RWPE2 (cell line): ENCODE measurements around the gene UHMK1.
"Not testable (repeated sequence)": the region's sequence is repeated elsewhere in the genome, so short reads cannot be mapped to it uniquely, and the experiment has no call there.

Experiments
- ATAC-seq: fragments of 200-7000 bp; cut with Tn5 transposase; 3 replicates; pipeline ENCODE4 v1.9.1; 2021; ENCODE audit warnings: low read depth
- DNase-seq: peaks from one replicate; pipeline ENCODE4 v3.0.0-alpha.2; 2020; ENCODE audit warnings: low spot score
- H3K27ac ChIP-seq: fragments of 450-650 bp; 2 replicates; pipeline ENCODE4 v1.5.1; 2017; ENCODE audit warnings: mild to moderate bottlenecking; ENCODE audit not compliant: poor library complexity, severe bottlenecking
- H3K27me3 ChIP-seq: fragments of 250-450 bp; sonication (Bioruptor Pico); 2 replicates; pipeline ENCODE4 v1.5.1; 2021; ENCODE audit warnings: mild to moderate bottlenecking, moderate library complexity; ENCODE audit not compliant: insufficient read depth, poor library complexity, severe bottlenecking
- H3K36me3 ChIP-seq: fragments of 250-450 bp; sonication (Bioruptor Pico); 2 replicates; pipeline ENCODE4 v1.5.1; 2020; ENCODE audit warnings: low read depth, mild to moderate bottlenecking, moderate library complexity
- H3K4me1 ChIP-seq: fragments of 250-450 bp; sonication (Bioruptor Pico); 2 replicates; pipeline ENCODE4 v1.5.1; 2021; ENCODE audit warnings: mild to moderate bottlenecking, moderate library complexity; ENCODE audit not compliant: insufficient read depth, poor library complexity, severe bottlenecking
- H3K4me3 ChIP-seq: fragments of 250-450 bp; sonication (Bioruptor Pico); 2 replicates; pipeline ENCODE4 v1.5.1; 2021; ENCODE audit warnings: mild to moderate bottlenecking, moderate library complexity; ENCODE audit not compliant: severe bottlenecking
- H3K9me3 ChIP-seq: fragments of 250-450 bp; sonication (Bioruptor Pico); 2 replicates; pipeline ENCODE4 v1.5.1; 2021; ENCODE audit warnings: mild to moderate bottlenecking, moderate library complexity; ENCODE audit not compliant: severe bottlenecking
- CTCF ChIP-seq: fragments of 450-650 bp; IDR thresholded peaks from one replicate; pipeline ENCODE4 v1.5.1; 2017; ENCODE audit warnings: mild to moderate bottlenecking, moderate library complexity; ENCODE audit not compliant: poor library complexity, severe bottlenecking

Gene UHMK1

DNA sequence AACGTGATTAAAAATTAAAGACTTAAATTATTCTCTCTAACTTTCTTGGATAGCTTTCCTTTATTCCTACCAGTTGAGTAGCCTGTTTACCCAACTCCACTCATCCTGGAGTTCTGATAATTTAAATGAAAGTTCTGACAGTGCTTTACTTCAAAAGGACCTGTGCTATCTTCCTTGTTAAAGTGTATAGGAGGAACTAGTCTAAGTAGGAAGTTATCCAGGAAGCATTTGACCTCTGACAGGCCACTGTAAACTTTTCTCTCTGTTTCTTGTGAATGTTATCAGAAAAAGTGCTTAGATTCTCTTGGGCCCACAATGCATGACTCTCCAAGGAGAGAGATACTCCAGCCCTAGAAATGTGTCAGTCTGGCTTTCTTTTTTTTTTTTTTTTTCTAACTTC lies 73.1 kb downstream of the UHMK1 start:
- ATAC-seq: no peak
- DNase-seq: no peak
- Histone ChIP-seq H3K4me3 (no peak overlapping the region), H3K27me3 (no peaks in the 10 kb centered on the region), H3K9me3 (no peaks in the 10 kb centered on the region), H3K4me1 (peaks cover 6% of the 10 kb centered on the region), H3K36me3 (peaks cover 88% of the 10 kb centered on the region), H3K27ac (no peak overlapping the region)
- no peak for TF ChIP-seq CTCF

- H3K36me3 ChIP-seq: peaks cover 88% of the 10 kb centered on the region
- not testable (repeated sequence) for DNase-seq, H3K4me3 ChIP-seq, H3K4me1 ChIP-seq, ATAC-seq, H3K27me3 ChIP-seq, H3K9me3 ChIP-seq, H3K27ac ChIP-seq
Measured at GRCh38 chr1:162571121-162571520, 73.5 kb downstream of the UHMK1 start.

- no peak overlapping the region for H3K4me3 ChIP-seq
- TF ChIP-seq CTCF: no peak
- no peak overlapping the region for H3K27ac ChIP-seq
- peaks cover 88% of the 10 kb centered on the region for H3K36me3 ChIP-seq
- H3K4me1 ChIP-seq: peaks cover 6% of the 10 kb centered on the region
- ATAC-seq: no peak
- no peaks in the 10 kb centered on the region for H3K9me3 ChIP-seq
- DNase-seq: no peak
- no peaks in the 10 kb centered on the region for H3K27me3 ChIP-seq
Measured at GRCh38 chr1:162571696-162572095, 74.1 kb downstream of the UHMK1 start.

DNA sequence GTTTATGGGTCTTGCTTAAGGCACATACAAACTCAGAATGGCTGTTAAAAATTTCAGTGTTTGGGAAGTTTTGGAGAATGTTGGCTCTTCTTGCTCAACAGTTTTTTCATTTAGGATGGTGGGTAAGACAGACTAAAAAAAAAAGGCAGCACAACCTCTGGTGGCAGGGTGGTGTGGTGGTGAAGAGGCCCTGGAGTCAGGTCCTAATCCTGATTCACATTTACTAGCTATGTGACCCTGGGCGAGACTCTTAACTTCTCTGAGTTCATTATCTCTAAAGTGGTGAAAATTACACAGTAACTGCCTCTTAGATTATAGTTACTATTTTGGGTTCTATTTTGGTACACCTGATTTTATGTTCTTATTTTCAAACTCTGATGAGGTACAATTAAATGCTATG lies 75.5 kb downstream of the UHMK1 start:
- Histone ChIP-seq H3K27me3 (no peaks in the 10 kb centered on the region), H3K4me3 (no peak overlapping the region), H3K27ac (no peak overlapping the region), H3K36me3 (peaks cover 86% of the 10 kb centered on the region), H3K4me1 (peaks cover 6% of the 10 kb centered on the region), H3K9me3 (no peaks in the 10 kb centered on the region)
- ATAC-seq (no peak), DNase-seq (no peak)
- no peak for TF ChIP-seq CTCF

- Histone ChIP-seq H3K27me3 (no peaks in the 10 kb centered on the region), H3K27ac (no peak overlapping the region), H3K4me3 (no peak overlapping the region), H3K9me3 (no peaks in the 10 kb centered on the region), H3K36me3 (peaks cover 88% of the 10 kb centered on the region), H3K4me1 (no peaks in the 10 kb centered on the region)
- ATAC-seq (no peak), DNase-seq (no peak)
- no peak for TF ChIP-seq CTCF
Measured at GRCh38 chr1:162578071-162578700, 80.6 kb downstream of the UHMK1 start.
